ENCODE results near the gene NMUR2.

- TF ChIP-seq CTCF (conservative IDR thresholded peaks at IDR 0.05; ENCODE audit: low read length) (no peak), EZH2phosphoT487 (IDR thresholded peaks at IDR 0.05; ENCODE audit: borderline replicate concordance) (no peak)
These were observed 46.1 kb downstream of the NMUR2 start for GRCh38 chr5:152358861-152359568.

Data from Loucy (cell line).